HCT116 (cell line): ENCODE results near the gene FAM98C. TPM values are rescaled to one million over a fixed set of nuclear protein-coding genes. Genes with fewer than 3 reads are reported as not detected.

ENCODE experiments used
- ATAC-seq: fragments of 200-7000 bp; cut with Tn5 transposase; 2 replicates; pipeline ENCODE4 v1.9.1; 2020; ENCODE audit warnings: mild to moderate bottlenecking, moderate library complexity
- BruUV-seq: library from RNA; stranded (reverse); fragments of 400-500 nt; replicated peaks from 2 replicates; lab custom pipeline; 2021; lab: Mats Ljungman, UMichigan
- CTCF ChIA-PET: fragments of 300-600 bp; sonication (Branson Sonifier 250); formaldehyde crosslinking; loops from one replicate; lab custom pipeline; 2021; ENCODE audit warnings: antibody characterized with exemption; lab: Charles Lee
- POLR2A ChIA-PET: fragments of 300-600, 350-600 bp; sonication (Branson Sonifier 250); formaldehyde crosslinking; loops from one replicate; lab custom pipeline; 2021; ENCODE audit warnings: antibody characterized with exemption; lab: Charles Lee
- RAD21 ChIA-PET, 2 experiments: fragments of 300-600 bp; sonication (Branson Sonifier 250); formaldehyde crosslinking; loops; one replicate each; lab custom pipeline; 2023; ENCODE audit warnings: low total read pairs in 2 of 2; ENCODE audit not compliant: uncharacterized antibody in 2 of 2, unreplicated experiment in 2 of 2, low non-redundant PET in 1 of 2; lab: Charles Lee
- DNase-seq: peaks from one replicate; pipeline ENCODE4 v3.0.0-alpha.2; 2010; ENCODE audit warnings: low read depth, low spot score
- H2AFZ ChIP-seq: fragments of 200-600 bp; shearing (Covaris generic), sonication (generic); 2 replicates; pipeline ENCODE4 v1.6.1; 2017; ENCODE audit warnings: low read depth, mixed run types, mixed read lengths, antibody characterized with exemption, low read length; ENCODE audit not compliant: poor library complexity, severe bottlenecking
- H3K27ac ChIP-seq: 2 replicates; pipeline ENCODE4 v1.5.1; 2012; ENCODE audit warnings: low read depth, low read length
- H3K27me3 ChIP-seq: fragments of 200-600 bp; sonication (generic); 2 replicates; pipeline ENCODE4 v1.6.1; 2016; ENCODE audit warnings: mixed run types, low read length, mixed read lengths; ENCODE audit not compliant: insufficient read depth
- H3K36me3 ChIP-seq, 2 experiments: fragments of 200-500 bp in 1 of 2; fragments of 200-600 bp in 1 of 2; sonication (Bioruptor generic) in 1 of 2; sonication (generic) in 1 of 2; 2 replicates each; pipeline versions ENCODE4 v1.5.1 to v1.6.1; 2014 to 2016; ENCODE audit warnings: low read length in 2 of 2, inconsistent platforms in 1 of 2, mixed read lengths in 1 of 2, mixed run types in 1 of 2; ENCODE audit not compliant: insufficient read depth in 2 of 2, control insufficient read depth in 1 of 2
- H3K4me1 ChIP-seq, 2 experiments: fragments of 200-600 bp in 1 of 2; sonication (generic) in 1 of 2; 2 replicates each; pipeline versions ENCODE4 v1.5.1 to v1.6.1; 2012 to 2017; ENCODE audit warnings: low read length in 2 of 2, inconsistent platforms in 1 of 2, mild to moderate bottlenecking in 1 of 2, mixed read lengths in 1 of 2, mixed run types in 1 of 2, moderate library complexity in 1 of 2; ENCODE audit not compliant: insufficient read depth in 2 of 2, control insufficient read depth in 1 of 2
- H3K4me2 ChIP-seq: fragments of 200-600 bp; sonication (generic); 2 replicates; pipeline ENCODE4 v1.6.1; 2017; ENCODE audit warnings: mixed run types, low read length, mixed read lengths
- H3K4me3 ChIP-seq, 2 experiments: fragments of 200-600 bp in 1 of 2; sonication (generic) in 1 of 2; replicated peaks in 1 of 2; 2 replicates each; pipeline ENCODE4 v1.5.1; 2011 to 2016; ENCODE audit warnings: low read length in 2 of 2, control low read depth in 1 of 2, low read depth in 1 of 2, mild to moderate bottlenecking in 1 of 2, mixed read lengths in 1 of 2, mixed run types in 1 of 2
- H3K79me2 ChIP-seq: fragments of 200-600 bp; sonication (generic); 2 replicates; pipeline ENCODE4 v1.6.1; 2017; ENCODE audit warnings: mild to moderate bottlenecking, mixed run types, low read length, moderate library complexity, mixed read lengths; ENCODE audit not compliant: insufficient read depth
- H3K9ac ChIP-seq: fragments of 200-600 bp; sonication (generic); 2 replicates; pipeline ENCODE4 v1.6.1; 2016; ENCODE audit warnings: low read length, mixed read lengths
- H3K9me2 ChIP-seq: fragments of 200-600 bp; sonication (generic), shearing (Covaris generic); 2 replicates; pipeline ENCODE4 v1.6.1; 2017; ENCODE audit warnings: mixed run types, mild to moderate bottlenecking, moderate library complexity; ENCODE audit not compliant: insufficient read depth
- H3K9me3 ChIP-seq, 2 experiments: fragments of 200-500 bp in 1 of 2; fragments of 200-600 bp in 1 of 2; sonication (Bioruptor generic) in 1 of 2; sonication (generic) in 1 of 2; 2 replicates each; pipeline ENCODE4 v1.6.1; 2014 to 2017; ENCODE audit warnings: low read length in 2 of 2, mixed read lengths in 2 of 2, inconsistent platforms in 1 of 2, low read depth in 1 of 2, mild to moderate bottlenecking in 1 of 2, mixed run types in 1 of 2, moderate library complexity in 1 of 2; ENCODE audit not compliant: control insufficient read depth in 1 of 2, insufficient read depth in 1 of 2
- H4K20me1 ChIP-seq: fragments of 200-600 bp; sonication (generic), shearing (Covaris generic); 2 replicates; pipeline ENCODE4 v1.6.1; 2017; ENCODE audit warnings: mixed run types, mild to moderate bottlenecking, moderate library complexity; ENCODE audit not compliant: insufficient read depth
- CBX3 ChIP-seq: IDR thresholded peaks from 2 replicates; pipeline ENCODE4 v1.6.1; 2012; ENCODE audit warnings: low read depth
- ELF1 ChIP-seq: IDR thresholded peaks from 2 replicates; pipeline ENCODE4 v1.6.1; 2012; ENCODE audit warnings: low read depth, borderline replicate concordance
- EZH2 ChIP-seq: fragments of 200-600 bp; sonication (generic); IDR thresholded peaks from 2 replicates; pipeline ENCODE4 v1.6.1; 2017; ENCODE audit warnings: antibody characterized with exemption, mixed run types
- EZH2phosphoT487 ChIP-seq: fragments of 200-600 bp; IDR thresholded peaks from 2 replicates; pipeline ENCODE4 v1.6.1; 2018; ENCODE audit warnings: antibody characterized with exemption, borderline replicate concordance
- FOSL1 ChIP-seq: IDR thresholded peaks from 2 replicates; pipeline ENCODE4 v1.6.1; 2012; ENCODE audit warnings: low read depth
- JUND ChIP-seq: IDR thresholded peaks from 2 replicates; pipeline ENCODE4 v1.6.1; 2012
- POLR2A ChIP-seq: IDR thresholded peaks from 2 replicates; pipeline ENCODE4 v1.7.0; 2011; ENCODE audit warnings: borderline replicate concordance; ENCODE audit not compliant: insufficient read depth, insufficient read length; ENCODE audit errors: extremely low read depth
- SIN3A ChIP-seq: IDR thresholded peaks from 2 replicates; pipeline ENCODE4 v1.6.1; 2012; ENCODE audit warnings: low read depth
- SP1 ChIP-seq: IDR thresholded peaks from 2 replicates; pipeline ENCODE4 v1.6.1; 2012; ENCODE audit warnings: low read depth
- ZNF274 ChIP-seq: fragments of 200-500 bp; sonication (Bioruptor generic); IDR thresholded peaks from 2 replicates; pipeline ENCODE4 v1.6.1; 2014; ENCODE audit warnings: mild to moderate bottlenecking, low read depth, low read length, inconsistent platforms
- intact Hi-C: fragments of 100-400 bp; cut with micrococcal nuclease; formaldehyde crosslinking; loops from 2 replicates; pipeline ENCODE4 v1.10.0; 2022
- total RNA-seq: library from RNA; stranded (reverse); gene quantifications from one replicate; pipeline ENCODE4 v1.2.1, GENCODE V29; 2021; ENCODE audit not compliant: unreplicated experiment
- TF ChIP-seq, protein P1 (sequence below): IDR thresholded peaks from 2 replicates; pipeline ENCODE4 v1.6.1; 2012; ENCODE audit warnings: low read depth
- TF ChIP-seq, protein P2 (sequence below): IDR thresholded peaks from 2 replicates; pipeline ENCODE4 v1.6.1; 2012
- TF ChIP-seq, protein P3 (sequence below), 3 experiments: fragments of 200-600 bp in 1 of 3; sonication (generic) in 1 of 3; IDR thresholded peaks in 2 of 3; conservative IDR thresholded peaks in 1 of 3; 2 replicates each; pipeline ENCODE4 v1.5.1; 2012 to 2017; ENCODE audit warnings: low read depth in 2 of 3, low read length in 2 of 3, antibody characterized with exemption in 1 of 3, borderline replicate concordance in 1 of 3, control low read depth in 1 of 3, mild to moderate bottlenecking in 1 of 3, mixed read lengths in 1 of 3, mixed run types in 1 of 3, moderate library complexity in 1 of 3; ENCODE audit not compliant: insufficient read depth in 1 of 3

The FAM98C gene
- total RNA-seq, 1 experiment from 2014 or later = 33.8 TPM

DNA sequence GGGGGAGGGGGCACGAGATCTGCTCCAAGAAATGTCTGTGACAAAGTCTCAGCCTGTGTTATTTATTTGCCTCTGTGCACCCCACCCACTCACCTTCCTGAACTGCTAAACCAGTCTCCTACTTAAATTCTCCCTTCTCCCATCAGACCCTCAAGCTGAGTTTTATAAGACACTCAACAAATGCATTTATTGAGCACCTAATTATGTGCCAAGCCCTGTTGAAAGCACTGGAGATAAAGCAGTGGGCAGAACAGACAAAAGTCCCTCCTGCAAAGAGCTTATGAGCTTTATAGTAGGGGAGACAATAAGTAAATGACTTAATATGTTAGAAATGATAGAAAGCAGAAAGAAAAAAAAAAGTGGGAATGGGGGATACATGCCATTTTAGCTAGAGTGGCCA, 3.4 kb upstream of the FAM98C start (continued):
- TF ChIP-seq, protein P1, sequence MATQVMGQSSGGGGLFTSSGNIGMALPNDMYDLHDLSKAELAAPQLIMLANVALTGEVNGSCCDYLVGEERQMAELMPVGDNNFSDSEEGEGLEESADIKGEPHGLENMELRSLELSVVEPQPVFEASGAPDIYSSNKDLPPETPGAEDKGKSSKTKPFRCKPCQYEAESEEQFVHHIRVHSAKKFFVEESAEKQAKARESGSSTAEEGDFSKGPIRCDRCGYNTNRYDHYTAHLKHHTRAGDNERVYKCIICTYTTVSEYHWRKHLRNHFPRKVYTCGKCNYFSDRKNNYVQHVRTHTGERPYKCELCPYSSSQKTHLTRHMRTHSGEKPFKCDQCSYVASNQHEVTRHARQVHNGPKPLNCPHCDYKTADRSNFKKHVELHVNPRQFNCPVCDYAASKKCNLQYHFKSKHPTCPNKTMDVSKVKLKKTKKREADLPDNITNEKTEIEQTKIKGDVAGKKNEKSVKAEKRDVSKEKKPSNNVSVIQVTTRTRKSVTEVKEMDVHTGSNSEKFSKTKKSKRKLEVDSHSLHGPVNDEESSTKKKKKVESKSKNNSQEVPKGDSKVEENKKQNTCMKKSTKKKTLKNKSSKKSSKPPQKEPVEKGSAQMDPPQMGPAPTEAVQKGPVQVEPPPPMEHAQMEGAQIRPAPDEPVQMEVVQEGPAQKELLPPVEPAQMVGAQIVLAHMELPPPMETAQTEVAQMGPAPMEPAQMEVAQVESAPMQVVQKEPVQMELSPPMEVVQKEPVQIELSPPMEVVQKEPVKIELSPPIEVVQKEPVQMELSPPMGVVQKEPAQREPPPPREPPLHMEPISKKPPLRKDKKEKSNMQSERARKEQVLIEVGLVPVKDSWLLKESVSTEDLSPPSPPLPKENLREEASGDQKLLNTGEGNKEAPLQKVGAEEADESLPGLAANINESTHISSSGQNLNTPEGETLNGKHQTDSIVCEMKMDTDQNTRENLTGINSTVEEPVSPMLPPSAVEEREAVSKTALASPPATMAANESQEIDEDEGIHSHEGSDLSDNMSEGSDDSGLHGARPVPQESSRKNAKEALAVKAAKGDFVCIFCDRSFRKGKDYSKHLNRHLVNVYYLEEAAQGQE = no peak
- TF ChIP-seq SP1 = no peak
- TF ChIP-seq, protein P2, sequence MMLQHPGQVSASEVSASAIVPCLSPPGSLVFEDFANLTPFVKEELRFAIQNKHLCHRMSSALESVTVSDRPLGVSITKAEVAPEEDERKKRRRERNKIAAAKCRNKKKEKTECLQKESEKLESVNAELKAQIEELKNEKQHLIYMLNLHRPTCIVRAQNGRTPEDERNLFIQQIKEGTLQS = no peak

DNA sequence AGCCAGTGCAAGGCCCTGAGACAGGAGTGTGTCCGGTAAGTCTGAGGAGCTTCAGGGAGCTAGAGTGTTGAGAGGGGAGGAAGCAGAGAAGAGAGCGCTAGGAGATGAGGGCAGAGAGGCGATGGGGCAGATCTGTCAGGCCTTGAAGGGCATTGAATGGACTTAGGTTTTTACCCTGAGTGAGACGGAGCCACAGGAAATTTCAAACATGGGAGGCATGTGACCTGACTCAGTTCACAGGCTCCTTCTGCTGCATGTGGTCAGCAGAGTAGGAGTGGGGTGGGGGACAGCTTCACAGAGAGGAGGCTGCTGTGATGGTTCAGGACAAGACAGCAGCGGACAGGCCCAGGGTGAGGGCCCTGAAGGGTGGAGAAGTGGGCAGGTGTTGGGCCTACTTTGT, 2.5 kb upstream of the FAM98C start:
- TF ChIP-seq EZH2 = no peak
- TF ChIP-seq, protein P3, sequence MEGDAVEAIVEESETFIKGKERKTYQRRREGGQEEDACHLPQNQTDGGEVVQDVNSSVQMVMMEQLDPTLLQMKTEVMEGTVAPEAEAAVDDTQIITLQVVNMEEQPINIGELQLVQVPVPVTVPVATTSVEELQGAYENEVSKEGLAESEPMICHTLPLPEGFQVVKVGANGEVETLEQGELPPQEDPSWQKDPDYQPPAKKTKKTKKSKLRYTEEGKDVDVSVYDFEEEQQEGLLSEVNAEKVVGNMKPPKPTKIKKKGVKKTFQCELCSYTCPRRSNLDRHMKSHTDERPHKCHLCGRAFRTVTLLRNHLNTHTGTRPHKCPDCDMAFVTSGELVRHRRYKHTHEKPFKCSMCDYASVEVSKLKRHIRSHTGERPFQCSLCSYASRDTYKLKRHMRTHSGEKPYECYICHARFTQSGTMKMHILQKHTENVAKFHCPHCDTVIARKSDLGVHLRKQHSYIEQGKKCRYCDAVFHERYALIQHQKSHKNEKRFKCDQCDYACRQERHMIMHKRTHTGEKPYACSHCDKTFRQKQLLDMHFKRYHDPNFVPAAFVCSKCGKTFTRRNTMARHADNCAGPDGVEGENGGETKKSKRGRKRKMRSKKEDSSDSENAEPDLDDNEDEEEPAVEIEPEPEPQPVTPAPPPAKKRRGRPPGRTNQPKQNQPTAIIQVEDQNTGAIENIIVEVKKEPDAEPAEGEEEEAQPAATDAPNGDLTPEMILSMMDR (IDR thresholded peaks at IDR 0.05 in 2 of 3, conservative IDR thresholded peaks at IDR 0.05 in 1 of 3; ENCODE audit: borderline replicate concordance in 1 of 3, insufficient read depth in 1 of 3, low read depth in 2 of 3, low read length in 2 of 3) = no peak
- TF ChIP-seq FOSL1 = no peak
- TF ChIP-seq, protein P2 = no peak
- TF ChIP-seq EZH2phosphoT487 = no peak
- no peak for TF ChIP-seq SP1
- no peak for TF ChIP-seq SIN3A
- no peak for TF ChIP-seq JUND
- no peak for TF ChIP-seq ELF1
- no peak for TF ChIP-seq ZNF274
- TF ChIP-seq CBX3 = no peak
- TF ChIP-seq POLR2A = no peak
- Histone ChIP-seq H3K4me2 (no peak overlapping the region), H3K4me1 (peaks cover 8 to 17% of the 10 kb centered on the region in 2 experiments; a peak in 3 of 4 replicates), H3K9me2 (no peaks in the 10 kb centered on the region), H2AFZ (no peak overlapping the region), H3K36me3 (peaks cover under 1 to 2% of the 10 kb centered on the region in 2 experiments; a peak in 1 of 4 replicates), H3K79me2 (peaks cover 9% of the 10 kb centered on the region; the same call in 1 of the 2 replicates), H3K4me3 (no peak overlapping the region), H3K9ac (no peak overlapping the region), H3K9me3 (no peaks in the 10 kb centered on the region), H3K27me3 (no peaks in the 10 kb centered on the region), H3K27ac (no peak overlapping the region), H4K20me1 (no peaks in the 10 kb centered on the region)
- intact Hi-C loops = loop anchor here (5.0 to 10.0 kb wide), 2 partner anchors 114 to 168 kb away; no protein-coding TSS in a partner anchor
- DNase-seq (no peak), ATAC-seq (no peak)
- CTCF ChIA-PET = no interaction called here
- POLR2A ChIA-PET = interaction anchor here (0.8 to 1.4 kb wide), 2 partner anchors 10 to 13 kb away, joined by 4 to 5 read pairs; partner anchors contain the start of gene GGN
- RAD21 ChIA-PET = no interaction called here
- BruUV-seq = no TSS peak
